Osteocyte (in vitro differentiated cells): ENCODE measurements around the gene ARID3C. TPM values are rescaled to one million over a fixed set of nuclear protein-coding genes. Genes with fewer than 3 reads are reported as not detected.

Source experiments
- DNase-seq: peaks from one replicate; pipeline ENCODE4 v3.0.0; 2021; ENCODE audit warnings: mixed read lengths; ENCODE audit not compliant: unreplicated experiment; ENCODE audit errors: extremely low spot score
- H3K27ac Mint-ChIP-seq: one replicate; pipeline ENCODE4 v1.8.0; 2021; ENCODE audit warnings: mild to moderate bottlenecking, mixed read lengths; ENCODE audit not compliant: unreplicated experiment
- H3K27me3 Mint-ChIP-seq: one replicate; pipeline ENCODE4 v1.8.0; 2021; ENCODE audit warnings: mixed read lengths; ENCODE audit not compliant: unreplicated experiment
- H3K36me3 Mint-ChIP-seq: one replicate; pipeline ENCODE4 v1.8.0; 2021; ENCODE audit warnings: mixed read lengths; ENCODE audit not compliant: unreplicated experiment
- H3K4me1 Mint-ChIP-seq: one replicate; pipeline ENCODE4 v1.8.0; 2021; ENCODE audit warnings: mixed read lengths; ENCODE audit not compliant: unreplicated experiment
- H3K4me3 Mint-ChIP-seq: one replicate; pipeline ENCODE4 v1.8.0; 2021; ENCODE audit warnings: mild to moderate bottlenecking, moderate library complexity, mixed read lengths; ENCODE audit not compliant: unreplicated experiment
- H3K9me3 Mint-ChIP-seq: one replicate; pipeline ENCODE4 v1.8.0; 2021; ENCODE audit warnings: mixed read lengths; ENCODE audit not compliant: unreplicated experiment
- total RNA-seq: library from RNA; stranded (reverse); gene quantifications from 2 replicates; pipeline ENCODE4 v1.2.1, GENCODE V29; 2021
- TF ChIP-seq, protein P1 (sequence below): fragments of 200-600 bp; sonication (generic); IDR thresholded peaks from 2 replicates; pipeline ENCODE4 v1.5.0; 2021; ENCODE audit warnings: antibody characterized with exemption, mild to moderate bottlenecking, moderate library complexity

The ARID3C gene
- total RNA-seq, 1 donor from 2014 or later: not detected

DNA sequence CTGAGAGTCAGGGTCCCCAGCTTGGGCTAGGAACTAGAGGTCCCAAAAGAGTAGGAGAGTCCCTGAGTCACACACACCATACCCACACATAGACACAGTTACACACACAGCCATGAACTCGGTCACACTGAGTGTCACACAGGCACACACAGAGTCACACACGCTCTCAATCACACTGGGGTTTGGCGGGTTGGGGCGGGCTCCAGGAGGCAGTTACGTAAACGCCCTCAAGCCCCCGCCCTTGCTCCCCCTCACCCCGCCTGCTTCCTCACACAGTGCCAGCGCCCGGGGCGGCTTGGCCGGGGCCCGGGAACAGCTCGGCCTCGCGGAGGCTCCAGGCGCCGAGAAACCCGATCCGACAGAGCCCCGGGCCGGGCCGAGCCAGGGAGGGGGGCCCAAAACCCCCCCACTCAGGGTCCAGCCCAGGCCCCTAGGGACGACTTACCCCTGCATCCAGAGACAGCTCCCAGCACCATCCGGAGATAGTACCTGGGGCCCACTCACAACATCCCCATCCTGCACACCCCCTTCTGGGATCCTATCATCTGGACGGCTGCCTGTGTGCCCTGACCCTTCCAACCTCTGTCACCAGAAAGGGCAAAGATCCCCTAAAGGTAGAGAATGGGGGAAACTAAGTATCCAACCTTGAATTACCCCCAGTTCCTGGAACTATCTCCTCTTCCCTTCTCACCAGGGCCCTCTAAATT lies 35.8 kb downstream of the ARID3C start:
- H3K27ac Mint-ChIP-seq: no peak overlapping the region

DNA sequence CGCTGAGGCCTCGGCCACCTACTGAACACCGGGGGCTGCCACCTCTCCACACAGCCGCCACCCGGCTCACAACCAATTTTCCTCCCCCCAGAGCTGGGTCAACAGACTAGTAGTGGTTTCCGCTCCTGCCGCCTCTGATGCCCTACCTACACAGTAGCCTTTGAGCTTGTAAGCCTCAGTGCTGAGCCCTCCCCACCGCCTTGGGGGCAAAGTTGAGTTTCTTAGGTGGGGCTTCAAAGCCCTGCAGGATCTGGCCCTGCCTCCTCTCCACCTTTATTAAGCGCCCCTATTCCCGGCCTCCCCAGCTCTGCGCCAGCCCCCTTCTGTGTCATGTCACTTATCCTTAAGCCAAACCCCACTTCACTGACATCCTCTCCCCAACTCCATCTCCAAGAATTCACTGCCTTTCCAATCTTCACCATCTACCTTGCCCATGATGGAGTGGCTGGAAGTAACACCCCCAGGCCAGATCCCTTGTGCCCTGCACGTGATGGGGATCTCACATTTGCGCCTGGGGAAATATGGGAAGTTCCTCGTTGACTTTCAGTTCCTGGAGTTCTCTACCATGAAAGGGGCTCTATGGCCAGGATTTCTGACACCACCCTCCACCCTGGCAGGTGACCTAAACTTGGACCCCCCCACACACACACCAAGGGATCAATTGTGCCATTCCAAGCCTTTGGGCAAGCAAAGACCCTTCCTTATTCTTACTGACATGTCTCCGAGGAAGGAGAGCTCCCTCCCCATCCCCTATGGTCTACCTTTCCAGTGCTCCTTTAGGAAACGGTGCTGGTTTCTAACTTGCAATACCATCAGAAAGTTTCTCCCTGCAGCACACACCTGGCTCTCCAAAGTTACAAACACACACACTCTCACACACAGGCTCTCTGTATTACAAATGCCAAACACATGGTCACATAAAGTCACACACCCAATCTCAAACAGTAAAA lies 36.7 kb downstream of the ARID3C start:
- Mint-ChIP-seq H3K9me3 (no peaks in the 10 kb centered on the region), H3K27ac (no peak overlapping the region), H3K36me3 (no peaks in the 10 kb centered on the region), H3K4me3 (no peak overlapping the region), H3K4me1 (peaks cover 31% of the 10 kb centered on the region), H3K27me3 (peaks cover 58% of the 10 kb centered on the region)
- no peak for DNase-seq
- TF ChIP-seq, protein P1, sequence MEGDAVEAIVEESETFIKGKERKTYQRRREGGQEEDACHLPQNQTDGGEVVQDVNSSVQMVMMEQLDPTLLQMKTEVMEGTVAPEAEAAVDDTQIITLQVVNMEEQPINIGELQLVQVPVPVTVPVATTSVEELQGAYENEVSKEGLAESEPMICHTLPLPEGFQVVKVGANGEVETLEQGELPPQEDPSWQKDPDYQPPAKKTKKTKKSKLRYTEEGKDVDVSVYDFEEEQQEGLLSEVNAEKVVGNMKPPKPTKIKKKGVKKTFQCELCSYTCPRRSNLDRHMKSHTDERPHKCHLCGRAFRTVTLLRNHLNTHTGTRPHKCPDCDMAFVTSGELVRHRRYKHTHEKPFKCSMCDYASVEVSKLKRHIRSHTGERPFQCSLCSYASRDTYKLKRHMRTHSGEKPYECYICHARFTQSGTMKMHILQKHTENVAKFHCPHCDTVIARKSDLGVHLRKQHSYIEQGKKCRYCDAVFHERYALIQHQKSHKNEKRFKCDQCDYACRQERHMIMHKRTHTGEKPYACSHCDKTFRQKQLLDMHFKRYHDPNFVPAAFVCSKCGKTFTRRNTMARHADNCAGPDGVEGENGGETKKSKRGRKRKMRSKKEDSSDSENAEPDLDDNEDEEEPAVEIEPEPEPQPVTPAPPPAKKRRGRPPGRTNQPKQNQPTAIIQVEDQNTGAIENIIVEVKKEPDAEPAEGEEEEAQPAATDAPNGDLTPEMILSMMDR: no peak

More for the DNA sequence above, 35.8 kb downstream of the ARID3C start:
- no peaks in the 10 kb centered on the region for H3K36me3 Mint-ChIP-seq
- DNase-seq: no peak
- no peaks in the 10 kb centered on the region for H3K9me3 Mint-ChIP-seq
- no peak overlapping the region for H3K4me3 Mint-ChIP-seq
- TF ChIP-seq, protein P1: no peak
- H3K27me3 Mint-ChIP-seq: peaks cover 58% of the 10 kb centered on the region
- H3K4me1 Mint-ChIP-seq: peaks cover 31% of the 10 kb centered on the region

DNA sequence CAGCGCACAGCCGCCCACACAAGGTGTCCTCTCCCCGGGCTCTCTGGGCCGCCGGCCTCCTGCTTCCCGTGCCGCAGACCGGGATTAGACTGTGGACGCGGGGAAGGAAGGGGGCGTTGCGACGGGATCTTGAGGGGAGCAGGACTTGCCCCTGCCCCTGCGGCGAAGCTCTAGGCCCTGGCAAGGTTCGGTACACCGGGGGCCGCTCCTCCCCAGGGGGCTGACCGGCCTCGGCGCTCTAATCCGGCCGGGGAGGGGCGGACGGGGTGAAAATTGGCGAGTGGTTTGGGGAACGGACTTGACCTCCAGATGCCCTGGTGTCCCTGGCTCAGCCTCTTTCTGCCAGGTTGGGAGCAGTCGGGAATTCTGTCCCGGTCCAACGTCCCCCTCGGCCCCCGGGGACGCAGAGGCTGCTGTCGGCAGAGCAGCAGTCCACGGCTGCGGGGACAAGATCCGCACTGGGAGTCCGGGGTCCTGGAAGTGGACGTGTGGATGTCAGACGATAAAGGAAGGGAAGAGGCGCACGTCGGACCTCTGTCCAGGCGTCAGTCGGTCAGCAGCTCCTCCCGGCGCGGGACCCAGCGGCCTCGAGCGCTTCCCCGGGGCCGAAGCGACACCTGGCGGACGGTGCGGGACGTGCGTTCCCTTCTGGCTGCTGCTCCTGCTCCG lies 37.5 kb downstream of the ARID3C start:
- Mint-ChIP-seq H3K9me3 (no peaks in the 10 kb centered on the region), H3K27ac (no peak overlapping the region), H3K36me3 (no peaks in the 10 kb centered on the region), H3K4me3 (no peak overlapping the region), H3K4me1 (peaks cover 31% of the 10 kb centered on the region), H3K27me3 (peaks cover 61% of the 10 kb centered on the region)
- DNase-seq: peak; percentile 96
- TF ChIP-seq, protein P1: peak; percentile 96

GRCh38 chr9:34590381-34591247 lies 38.3 kb downstream of the ARID3C start:
- H3K9me3 Mint-ChIP-seq: no peaks in the 10 kb centered on the region
- no peaks in the 10 kb centered on the region for H3K36me3 Mint-ChIP-seq
- H3K27ac Mint-ChIP-seq: no peak overlapping the region
- H3K4me3 Mint-ChIP-seq: peak overlapping the region; percentile 66
- TF ChIP-seq, protein P1: no peak
- peaks cover 65% of the 10 kb centered on the region for H3K27me3 Mint-ChIP-seq
- peaks cover 31% of the 10 kb centered on the region for H3K4me1 Mint-ChIP-seq
- DNase-seq: no peak
